Amygdala (tissue), 56 donors: Measurements from ENCODE around the gene LARP7.
"Not testable (repeated sequence)": the region's sequence is repeated elsewhere in the genome, so short reads cannot be mapped to it uniquely, and the experiment has no call there.

Experiments
- DNase-seq, 56 donors: peaks; one replicate each; lab custom pipeline; 2025; lab: John Stamatoyannopoulos, UW

The LARP7 gene

GRCh38 chr4:112636688-112637551 lies at the start of gene LARP7, which contains the start of gene ZGRF1:
TSS of gene LARP7 (plus strand) at chr4:112637143. CDS start at chr4:112644670, 7,527 bp downstream.
TSS of gene ZGRF1 (minus strand) at chr4:112636909. CDS start at chr4:112633176, 3,733 bp downstream.
- peak; percentile 93 to 100 (median 98) for DNase-seq

DNA sequence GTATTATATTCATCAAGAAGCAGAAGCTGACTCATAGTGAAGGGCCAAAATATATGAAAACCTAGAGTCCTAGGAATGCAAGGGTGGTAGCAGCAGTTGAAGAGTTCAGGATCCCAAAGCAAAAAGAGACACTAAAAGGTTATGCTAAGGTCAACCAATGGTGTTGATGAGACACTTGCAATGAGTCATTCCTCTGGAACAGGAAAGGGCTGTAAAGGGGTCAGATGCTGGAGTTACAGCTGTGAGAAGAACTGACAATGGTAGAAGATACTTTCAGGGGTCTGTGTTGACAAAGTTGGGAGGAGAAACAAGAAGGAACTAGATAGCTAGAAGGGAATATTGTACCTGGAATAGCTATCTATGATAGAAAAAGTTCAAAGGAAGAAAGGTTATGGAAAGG lies 47.7 kb upstream of the LARP7 start:
- DNase-seq: no peak

DNA sequence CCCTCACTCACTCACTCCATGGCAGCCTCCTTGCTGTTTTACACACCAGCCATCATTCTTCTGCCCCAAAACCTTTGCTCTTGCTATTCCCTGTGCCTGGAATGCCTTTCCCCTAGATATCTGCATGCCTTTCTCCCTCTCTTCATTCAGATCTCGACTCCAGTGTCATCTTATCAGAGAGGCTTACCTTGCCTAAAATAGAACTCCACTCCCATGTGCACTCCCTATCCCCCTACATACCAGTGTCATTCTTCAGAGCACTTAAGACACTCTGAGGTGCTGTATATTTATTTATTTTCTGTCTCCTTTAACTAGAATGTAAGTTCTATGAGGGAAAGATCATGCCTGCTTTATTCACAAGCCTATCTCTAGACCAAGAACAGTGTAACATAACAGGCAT lies 45.4 kb upstream of the LARP7 start:
- DNase-seq: no peak

DNA sequence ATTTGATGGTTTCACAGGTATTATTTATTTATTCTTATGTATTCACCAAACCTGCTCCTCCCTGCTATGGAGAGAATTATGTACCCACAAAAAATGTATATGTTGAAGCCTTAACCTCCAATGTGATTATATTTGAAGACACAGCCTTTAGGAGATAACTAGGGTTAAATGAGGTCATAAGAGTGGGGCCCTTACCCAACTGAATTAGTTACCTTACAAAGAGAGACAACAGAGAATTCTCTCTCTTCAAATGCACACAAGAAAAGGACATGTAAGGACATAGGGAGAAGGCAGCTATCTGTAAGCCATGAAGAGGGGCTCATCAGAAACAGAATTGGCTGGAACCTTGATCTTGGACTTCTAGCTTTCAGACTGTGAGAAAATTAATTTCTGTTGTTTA lies 44.2 kb upstream of the LARP7 start:
- no peak for DNase-seq

- DNase-seq: no peak
Observed at GRCh38 chr4:112593438-112594133, 43.4 kb upstream of the LARP7 start.

GRCh38 chr4:112594993-112595392 lies 42.0 kb upstream of the LARP7 start:
- DNase-seq: no peak

DNA sequence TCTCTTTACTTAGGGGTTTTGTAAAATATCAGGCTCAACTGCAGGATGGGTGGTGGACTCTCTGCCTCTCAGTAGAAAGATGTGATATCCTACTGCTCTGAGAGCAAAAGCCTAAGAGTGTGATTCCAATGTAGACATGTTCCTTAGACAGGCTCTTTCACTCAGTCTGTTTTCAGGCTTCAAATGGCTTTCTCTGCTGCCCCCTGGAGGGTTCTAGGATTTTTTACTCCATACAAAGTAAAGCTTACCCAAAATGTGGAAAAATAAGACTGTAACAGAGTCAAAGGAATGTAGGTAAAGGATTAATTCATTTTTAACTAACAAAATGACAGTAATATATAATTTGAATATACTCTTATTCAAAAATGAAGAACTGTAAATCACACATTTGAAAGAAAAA lies 32.4 kb upstream of the LARP7 start:
- peak in 34 of 56 donors; percentile 0 to 74 (median 8) for DNase-seq

DNA sequence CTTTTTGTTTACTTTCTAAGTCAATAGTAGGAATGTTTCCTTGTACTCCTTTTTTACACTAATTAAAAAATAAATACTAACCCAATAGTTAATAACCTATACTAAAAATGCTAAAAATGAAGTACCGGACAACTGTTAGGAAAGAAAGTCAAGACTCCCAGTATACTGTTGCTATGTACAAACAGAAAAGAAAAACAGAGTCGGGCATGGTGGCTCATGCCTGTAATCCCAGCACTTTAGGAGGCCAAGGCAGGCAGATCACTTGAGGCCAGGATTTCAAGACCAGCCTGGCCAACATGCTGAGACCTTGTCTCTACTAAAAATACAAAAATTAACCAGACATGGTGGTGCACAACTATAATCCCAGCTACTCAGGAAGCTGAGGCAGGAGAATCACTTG lies 24.1 kb upstream of the LARP7 start:
- not testable (repeated sequence) for DNase-seq

DNA sequence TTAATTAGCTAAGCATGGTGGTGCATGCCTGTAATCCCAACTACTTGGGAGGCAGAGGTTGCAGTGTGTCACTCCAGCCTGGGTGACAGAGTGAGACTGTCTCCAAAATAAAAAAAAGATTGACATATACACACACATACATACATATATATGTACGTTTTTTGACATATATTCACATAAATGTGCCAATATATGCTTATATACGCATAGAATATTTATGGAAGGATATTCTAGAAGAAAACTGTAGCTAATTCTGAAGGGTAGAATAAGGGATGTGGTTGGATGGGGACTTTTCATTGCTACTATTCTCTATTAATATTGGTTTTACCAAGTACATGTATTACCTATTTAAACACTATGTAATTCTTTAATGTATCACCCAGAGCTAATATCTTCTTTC lies 20.0 kb upstream of the LARP7 start:
- no peak for DNase-seq

- DNase-seq: no peak
Observed at GRCh38 chr4:112626228-112626627, 10.7 kb upstream of the LARP7 start.

- peak in 2 of 56 donors; percentile 2 to 5 for DNase-seq
Observed at GRCh38 chr4:112633477-112634235, 3.3 kb upstream of the LARP7 start.

- DNase-seq: no peak
Observed at GRCh38 chr4:112637552-112637866, 566 bp downstream of the LARP7 start.

GRCh38 chr4:112642526-112642925 lies 5.6 kb downstream of the LARP7 start:
- DNase-seq: peak in 1 of 56 donors; percentile 0

- not testable (repeated sequence) for DNase-seq
Observed at GRCh38 chr4:112644595-112645535, 7.9 kb downstream of the LARP7 start.

DNA sequence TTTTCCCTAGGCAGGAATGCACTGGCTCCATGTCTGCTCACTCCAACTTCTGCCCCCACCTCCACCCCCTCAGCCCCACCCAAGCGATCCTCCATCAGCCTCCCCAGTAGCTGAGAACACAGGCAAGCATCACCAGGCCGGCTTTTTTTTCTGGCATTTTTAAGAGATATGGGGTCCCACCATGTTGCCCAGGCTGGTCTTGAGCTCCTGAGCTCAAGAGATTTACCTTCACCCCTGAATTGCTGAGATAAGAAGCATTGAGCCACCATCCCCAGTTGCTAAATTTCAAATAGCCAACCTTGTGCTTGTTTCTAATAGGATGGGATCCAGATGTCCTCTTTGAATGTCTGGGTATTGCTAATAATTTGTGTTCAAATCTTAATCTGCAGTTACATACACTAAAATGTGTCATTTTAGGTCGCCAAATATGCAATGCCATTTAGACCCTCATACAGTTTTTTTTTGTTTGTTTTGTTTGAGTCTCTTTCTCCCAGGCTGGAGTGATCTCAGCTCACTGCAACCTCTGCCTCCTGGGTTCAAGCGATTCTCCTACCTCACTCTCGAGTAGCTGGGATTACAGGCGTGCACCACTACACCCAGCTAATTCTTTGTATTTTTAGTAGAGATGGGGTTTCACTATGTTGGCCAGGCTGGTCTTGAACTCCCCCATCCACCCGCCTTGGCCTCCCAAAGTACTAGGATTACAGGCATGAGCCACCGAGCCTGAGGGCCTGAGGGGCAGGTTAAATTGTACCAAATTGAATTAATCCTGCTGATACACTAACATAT lies 8.8 kb downstream of the LARP7 start:
- no peak for DNase-seq

DNA sequence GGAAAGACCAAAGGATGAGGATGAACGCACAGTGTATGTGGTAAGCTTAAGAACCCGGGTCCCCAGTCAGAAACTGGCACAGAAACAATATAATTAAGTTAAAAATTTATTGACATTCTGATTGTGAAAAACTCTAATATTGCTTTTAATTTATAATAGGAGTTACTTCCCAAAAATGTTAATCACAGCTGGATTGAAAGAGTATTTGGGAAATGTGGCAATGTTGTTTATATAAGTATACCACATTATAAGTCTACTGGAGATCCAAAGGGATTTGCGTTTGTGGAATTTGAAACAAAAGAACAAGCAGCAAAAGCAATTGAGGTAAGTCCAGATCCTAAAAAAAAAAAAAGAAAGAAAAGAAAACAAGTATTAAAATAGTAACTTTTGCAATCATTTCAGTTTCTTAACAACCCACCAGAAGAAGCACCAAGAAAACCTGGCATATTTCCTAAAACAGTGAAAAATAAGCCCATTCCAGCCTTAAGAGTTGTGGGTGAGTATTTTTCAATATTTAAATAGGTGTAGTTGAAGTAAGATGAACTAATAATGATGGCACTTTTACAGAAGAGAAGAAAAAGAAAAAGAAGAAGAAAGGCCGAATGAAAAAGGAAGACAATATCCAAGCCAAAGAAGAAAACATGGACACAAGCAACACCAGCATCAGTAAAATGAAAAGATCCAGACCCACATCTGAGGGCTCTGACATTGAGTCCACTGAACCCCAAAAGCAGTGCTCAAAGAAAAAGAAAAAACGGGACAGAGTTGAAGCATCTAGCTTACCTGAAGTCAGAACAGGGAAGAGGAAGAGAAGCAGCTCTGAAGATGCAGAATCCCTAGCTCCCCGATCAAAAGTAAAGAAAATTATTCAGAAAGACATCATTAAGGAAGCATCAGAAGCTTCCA lies 9.9 kb downstream of the LARP7 start:
- no peak for DNase-seq

- no peak for DNase-seq
Observed at GRCh38 chr4:112647785-112648184, 10.8 kb downstream of the LARP7 start.
